Brain pericyte (primary cell): ENCODE data around the gene AFAP1.

Experiments
- DNase-seq: peaks from one replicate; pipeline ENCODE4 v3.0.0-alpha.2; 2012; ENCODE audit warnings: low read depth, low spot score

The AFAP1 gene

DNA sequence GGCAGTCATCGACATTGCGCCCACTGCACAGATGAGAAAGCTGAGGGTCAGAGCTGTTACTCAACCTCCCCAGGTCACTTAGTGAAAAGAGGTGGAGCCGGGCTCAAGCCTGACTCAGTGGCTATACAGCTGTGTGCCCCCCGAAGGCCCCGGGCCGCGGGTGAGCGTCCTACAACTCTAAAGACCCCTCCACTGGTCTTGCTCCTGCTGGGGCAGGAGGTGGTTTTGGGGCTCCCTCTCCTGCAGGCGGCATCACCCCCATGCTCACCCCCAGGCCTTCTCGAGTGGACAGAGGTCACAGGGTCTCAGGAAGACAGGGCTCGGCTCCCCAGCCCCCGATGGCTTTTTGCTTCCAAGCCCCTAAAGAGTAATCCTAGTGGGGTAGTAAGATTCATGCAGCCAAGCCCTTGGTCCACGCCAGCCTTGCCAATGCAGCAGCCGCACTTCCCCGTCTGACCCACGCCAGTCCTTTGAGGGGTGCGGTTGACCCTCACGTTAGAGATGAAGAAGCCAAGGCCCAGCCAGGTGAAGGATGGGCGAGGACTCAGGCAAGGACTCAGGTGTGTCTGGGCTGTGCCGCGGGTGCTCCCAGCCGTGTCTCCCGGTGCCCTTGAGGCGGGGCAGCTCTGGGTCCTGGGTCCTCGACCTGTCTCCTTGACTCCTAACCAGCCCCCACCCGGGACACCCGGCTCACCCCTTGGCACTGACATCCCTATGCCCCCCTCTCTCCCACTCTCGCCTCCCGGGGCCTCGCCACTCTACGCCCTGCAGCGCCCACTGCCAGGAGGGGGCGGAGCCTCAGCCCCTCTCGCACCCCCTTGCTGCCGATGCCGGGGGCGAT, 200.4 kb downstream of the AFAP1 start:
- no peak for DNase-seq

DNA sequence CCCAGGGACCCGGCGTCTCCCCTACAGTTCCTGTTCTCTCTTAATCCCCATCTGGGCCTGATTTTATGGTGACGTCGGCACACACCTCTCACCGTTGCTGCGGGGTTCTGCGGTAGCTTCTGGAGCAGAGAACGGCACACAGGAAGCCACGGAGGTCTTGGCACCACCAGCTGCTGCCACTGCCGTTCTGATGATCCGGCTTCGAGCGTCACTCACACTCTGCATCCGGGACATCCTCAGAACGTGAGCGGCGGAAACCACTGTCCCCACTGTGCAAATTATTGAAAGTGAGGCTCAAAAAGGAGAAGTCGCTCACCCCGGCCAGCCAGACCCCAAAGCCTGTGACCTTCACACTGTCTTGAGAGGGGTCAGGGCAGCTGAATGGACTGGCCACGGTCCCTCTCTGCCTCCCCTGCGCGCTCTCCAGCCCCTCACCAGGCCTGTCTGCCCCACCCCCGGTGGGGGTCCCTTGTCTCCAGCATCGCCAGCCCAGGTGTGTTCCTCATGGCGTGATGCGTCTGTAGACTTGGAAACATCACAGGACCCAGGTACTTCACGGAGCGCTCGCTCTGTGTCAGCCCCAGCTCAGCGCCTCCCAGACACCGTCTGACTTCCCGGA, 201.1 kb downstream of the AFAP1 start:
- DNase-seq: no peak

DNA sequence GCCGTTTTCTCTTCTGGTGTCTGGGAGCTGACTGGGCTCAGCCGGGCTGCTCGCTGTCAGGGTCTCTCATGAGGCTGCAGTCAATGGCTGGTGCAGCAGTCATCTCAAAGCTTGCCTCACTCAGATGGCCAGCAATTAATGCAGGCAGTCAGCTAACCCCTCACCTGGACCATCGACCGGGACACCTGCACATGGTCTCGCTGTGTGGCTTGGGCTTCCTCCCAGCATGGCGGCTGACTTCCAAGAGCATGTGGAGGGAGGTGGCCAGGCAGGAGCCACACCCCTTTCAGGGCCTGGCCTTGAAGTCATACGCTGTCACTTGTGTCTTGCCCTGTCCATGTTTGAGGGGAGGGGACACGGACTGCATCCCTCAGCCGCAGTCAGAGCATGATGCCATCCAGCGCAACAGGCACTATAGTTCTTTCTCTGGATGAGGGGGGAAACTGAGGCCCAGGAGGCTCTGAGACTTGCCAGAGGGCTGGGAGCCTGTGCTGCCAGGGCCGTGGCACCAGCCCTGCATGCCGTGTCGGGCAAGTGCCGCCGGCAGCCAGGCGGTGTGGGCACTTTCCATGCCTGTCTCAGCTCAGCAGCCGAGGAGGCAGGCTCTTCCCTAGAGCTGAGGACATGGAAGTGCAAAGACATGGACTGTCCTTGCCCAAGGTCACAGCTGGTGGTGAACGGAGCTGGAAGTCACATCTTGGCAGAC, 201.8 kb downstream of the AFAP1 start:
- no peak for DNase-seq

DNA sequence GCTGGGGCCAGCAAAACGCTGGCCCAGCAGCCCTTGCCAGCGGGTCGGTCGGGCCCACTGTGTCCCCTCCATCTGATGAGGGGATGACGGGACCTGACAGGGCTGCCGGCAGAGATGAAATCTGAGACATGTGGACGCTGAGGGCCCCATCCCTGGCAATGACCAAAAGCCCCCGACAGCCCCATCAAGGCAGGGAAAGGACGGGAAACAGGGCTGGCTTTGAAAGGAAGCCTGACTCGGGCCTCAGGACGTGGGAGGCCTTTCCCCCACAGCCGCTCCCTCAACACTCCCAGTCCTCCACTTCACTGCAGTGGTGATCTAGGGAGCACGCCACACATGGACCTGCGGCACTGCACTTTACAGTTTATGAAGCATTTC, 202.4 kb downstream of the AFAP1 start:
- DNase-seq: no peak

DNA sequence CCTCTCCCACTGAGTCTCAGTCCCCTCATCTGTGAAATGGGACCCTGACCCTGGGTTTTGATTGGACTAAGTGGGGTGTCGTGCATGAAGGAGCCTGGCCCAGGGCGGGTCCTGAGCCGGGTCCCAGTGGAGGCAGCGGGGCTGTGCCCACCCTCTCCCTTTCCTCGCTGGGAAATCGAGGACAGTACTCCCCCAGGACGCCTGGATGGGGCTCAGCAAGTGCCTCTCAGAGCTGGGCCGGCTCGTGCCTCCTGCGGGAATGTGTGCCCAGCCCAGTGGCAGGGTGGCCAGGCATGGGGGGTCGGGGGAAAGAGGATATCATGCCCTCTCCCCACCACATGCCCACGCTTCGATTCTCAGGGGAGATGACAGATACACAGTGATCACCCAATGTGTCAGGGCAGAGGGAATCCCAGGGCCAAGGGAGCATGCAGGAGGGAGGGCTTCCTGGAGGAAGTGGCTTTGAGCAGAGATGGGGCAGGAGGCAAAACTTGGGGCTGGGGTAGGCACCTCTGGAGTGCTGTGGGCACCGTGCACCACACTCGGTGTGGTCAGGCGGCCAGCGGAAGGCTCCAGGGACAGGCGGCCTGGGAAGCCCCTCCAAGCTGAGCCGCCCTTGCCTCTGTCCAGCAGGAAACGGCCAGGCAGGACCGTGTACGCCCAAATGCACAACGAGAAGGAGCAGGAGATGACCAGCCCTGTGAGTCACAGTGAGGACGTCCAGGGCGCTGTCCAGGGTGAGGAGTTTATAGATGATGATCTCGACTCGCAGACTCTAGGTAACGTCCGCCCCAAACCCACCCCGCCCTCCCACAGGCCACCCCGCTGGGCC, 203.0 kb downstream of the AFAP1 start:
- DNase-seq: no peak

DNA sequence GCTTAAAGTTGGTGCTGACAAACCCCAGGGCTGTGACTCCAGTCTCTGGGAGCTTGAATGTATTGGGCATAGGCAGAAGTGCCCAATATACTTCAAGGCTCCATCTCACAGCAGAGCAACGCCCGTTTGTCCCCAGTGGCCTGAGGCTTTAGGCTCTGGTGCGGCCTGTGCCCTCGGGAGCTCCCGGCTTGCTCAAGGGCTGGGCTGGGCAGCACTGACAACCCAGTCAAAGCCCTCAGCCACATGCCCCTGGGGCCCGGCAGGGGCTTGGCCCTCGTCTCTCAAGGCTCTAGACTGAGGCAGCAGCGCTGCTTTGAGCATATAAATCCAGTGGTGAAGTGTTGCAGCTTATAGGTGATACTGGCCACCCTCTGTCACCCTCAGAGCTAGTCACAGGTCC, 203.7 kb downstream of the AFAP1 start:
- no peak for DNase-seq

DNA sequence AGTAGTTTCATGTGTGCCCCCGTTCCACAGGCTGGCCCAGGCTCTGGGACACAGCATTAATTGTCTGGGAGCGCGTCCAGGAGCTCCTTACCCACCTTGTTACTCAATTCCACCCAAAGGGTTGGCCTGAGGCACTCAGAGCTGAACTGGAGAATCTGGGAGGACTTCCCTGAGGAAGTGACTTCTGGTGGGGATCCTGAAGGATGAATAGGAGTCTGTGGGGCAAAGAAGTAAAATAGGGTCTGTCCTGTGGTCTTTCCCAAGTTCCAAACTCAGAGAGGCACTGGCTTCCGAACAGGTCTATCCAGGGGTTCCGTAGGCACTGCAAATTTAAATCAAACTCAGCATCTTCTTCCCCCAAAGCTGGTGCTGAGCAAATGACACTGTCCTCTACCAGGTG, 204.3 kb downstream of the AFAP1 start:
- no peak for DNase-seq

DNA sequence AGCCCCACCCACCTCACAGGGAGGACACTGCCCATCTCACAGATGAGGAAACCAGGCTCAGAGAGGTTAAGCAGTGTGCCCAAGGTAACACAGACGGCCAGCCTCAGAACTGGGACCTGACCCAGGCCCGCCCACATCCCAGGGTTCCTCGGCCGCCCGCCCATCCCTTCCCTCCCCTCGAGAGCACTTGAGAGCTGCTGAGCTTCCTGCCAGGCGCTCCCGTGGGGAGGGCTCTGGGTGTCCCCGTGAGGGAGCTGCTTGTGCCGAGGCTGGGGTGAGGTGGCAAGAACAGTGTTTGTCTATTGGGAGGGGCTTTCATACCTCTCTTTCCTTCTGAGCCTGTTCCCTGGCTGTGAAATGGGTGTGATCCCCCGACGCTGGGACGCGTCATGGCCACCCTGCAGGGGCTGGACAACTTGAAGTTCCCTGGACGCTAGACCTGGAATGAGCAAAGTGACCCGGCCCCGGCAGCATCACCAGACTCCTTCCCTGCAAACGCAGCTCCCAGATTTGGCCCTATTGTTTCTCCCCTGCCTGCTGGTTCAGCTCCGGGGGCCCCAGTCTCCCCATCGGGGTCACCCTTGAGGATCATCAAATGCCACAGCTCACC, 204.9 kb downstream of the AFAP1 start:
- no peak for DNase-seq

DNA sequence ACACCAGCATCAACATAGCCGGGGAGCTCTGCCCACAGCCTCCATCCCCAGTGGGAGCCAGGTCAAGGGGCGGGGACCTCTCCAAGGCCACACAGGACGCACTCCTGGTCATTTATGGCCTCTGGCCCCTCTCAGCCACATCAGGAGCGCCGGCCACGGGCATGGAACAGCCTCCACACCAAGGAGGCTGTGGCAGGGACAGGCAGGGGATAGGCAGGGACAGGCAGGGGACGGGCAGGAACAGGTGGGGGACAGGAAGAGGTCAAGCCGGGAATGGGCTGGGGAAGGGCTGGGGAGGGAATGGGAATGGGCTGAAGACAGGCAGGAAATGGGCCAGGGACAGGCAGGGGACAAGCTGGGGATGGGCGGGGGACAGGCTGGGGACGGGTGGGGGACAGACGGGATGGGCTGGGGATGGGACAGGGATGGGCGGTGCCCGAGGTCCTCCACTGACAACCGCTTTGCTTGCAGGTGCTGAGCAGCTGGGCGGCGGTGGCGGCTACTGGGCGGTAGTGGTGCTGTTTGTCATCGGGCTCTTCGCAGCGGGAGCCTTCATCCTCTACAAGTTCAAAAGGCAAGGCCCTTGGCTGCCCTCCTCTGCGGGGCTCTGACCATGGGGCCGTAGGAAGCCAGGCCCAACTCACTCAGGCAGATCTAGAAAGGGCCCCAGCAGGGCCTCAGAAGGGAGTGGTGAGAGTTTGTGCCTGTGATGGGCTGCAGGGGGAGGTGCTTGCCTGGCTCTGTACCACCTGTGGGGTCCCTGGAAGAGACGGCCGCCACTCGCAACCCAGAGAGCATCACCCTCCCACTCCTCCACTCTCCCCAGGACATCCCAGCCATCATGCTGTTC, 205.6 kb downstream of the AFAP1 start:
- no peak for DNase-seq

DNA sequence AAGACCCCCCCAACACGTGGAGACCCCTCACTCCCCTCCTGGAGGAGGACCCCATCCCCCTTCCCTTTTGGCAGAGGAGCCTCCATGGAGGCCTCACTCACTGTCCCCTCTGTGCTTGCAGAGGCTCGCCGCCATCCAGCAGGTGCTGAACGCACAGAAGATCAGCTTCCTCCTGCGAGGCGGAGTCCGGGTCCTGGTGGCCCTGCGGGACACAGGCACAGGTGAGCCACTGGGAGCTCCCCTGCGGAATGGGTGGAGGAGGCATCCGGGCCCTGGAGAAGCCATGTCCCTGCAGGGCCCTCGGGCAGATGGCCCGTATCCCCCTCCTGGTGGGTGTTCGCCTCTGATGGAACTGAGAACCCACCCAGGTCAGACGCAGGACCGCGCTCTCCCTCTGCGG, 206.5 kb downstream of the AFAP1 start:
- no peak for DNase-seq

DNA sequence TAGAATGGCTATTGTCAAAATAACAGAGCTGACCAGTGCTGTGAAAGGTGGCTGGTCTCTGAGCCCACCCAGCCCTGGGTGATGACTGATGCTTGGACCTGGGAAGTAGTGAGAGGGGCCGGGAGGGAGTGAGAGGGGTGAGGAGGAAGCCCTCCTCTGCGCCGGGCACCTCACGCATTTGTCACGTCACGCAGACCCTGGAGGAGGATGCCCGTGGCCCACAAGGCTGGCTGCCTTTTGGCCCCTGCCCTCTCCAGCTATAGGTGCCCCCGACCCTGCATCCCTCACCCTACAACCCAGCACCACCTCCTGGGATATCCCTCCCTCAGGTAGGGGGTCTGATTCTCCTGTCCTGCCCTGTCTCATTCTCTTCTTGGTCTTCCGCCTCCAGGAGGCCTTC, 207.4 kb downstream of the AFAP1 start:
- DNase-seq: no peak

DNA sequence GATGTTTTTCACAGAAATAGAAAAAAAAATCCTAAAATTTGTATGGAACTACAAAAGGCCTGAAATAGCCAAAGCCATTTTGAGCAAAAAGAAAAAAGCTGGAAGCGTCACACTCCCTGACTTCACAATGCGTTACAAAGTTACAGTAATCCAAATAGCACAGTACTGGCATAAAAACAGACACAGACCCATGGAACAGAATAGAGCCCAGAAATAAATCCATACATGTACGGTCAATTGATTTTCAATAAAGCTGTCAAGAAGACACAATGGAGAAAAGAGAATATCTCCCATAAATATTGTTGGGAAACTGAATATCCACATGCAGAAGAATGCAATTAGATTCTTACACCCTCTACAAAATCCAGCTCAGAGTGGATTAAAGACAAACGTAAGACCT, 208.2 kb downstream of the AFAP1 start:
- no peak for DNase-seq

DNA sequence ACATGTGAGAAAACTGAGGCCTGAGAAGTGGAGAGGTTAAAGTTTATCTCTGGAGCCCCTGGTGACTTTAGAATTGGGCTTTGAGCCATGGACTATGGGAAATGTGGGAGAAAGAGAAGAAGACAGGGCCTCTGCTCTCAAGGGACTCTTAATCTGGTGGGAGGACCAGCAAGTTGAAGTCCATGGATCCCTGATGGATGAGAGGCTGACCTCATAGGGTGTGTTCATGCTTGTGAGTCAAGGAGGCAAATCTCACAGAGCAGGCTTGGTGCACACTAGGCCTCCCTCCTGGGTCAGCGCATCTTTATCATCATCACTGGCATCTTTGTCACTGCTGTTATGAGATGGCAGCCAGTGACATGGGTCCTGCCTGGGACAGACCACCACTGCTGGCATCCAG, 211.9 kb downstream of the AFAP1 start:
- DNase-seq: no peak

DNA sequence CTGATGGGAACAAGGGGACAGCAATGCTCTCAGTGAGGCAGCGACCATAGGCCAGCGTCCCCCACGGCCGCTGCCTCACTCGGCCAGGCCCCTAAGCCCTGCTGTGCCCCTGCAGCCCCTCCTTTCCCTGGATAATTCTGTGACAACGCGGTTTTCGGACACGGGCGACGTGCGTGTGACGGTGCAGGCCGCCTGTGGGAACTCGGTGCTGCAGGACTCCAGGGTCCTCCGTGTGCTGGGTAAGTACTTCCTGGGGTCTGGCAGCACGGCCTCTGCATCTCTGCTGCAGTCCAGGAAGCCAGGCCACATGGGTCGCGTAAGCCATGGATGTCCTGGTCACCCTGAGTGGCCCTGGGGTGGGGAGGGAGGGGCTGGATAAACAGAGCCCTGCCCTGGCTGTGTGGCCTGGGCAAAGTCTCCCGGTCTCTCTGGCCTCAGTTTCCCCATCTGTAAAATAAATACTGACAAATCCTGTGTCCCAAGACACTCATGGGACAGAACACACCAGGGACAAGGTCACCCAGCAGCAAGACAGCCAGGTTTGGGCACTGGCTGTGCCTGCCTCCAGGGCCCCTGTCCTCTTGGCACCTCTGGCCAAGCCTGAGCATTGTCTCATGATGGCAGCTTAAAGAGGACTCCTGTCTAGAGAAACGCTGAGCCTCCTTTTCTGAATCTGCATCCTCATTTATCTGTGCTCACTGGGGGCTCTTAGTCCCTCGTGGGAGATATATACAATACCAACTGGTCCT, 212.8 kb downstream of the AFAP1 start:
- no peak for DNase-seq

DNA sequence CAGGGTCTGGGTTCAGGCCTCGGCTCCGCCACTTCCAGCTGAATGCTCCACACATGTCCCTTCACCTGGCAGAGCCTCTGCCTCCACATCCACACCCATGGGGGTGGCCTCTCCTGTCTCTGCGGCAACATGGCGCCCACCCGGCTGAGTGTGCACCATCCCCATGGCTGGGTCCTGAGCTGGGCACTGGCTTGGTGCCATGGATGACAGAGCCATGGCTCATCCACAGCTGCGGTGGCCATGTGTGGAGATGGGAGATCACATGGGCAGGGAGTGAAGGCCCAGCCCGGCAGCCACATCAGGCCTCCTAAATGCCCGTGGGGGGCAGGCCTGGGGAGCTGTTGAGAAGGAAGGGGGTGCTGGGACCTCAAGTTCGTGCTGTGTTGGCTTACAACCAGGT, 213.7 kb downstream of the AFAP1 start:
- DNase-seq: no peak

DNA sequence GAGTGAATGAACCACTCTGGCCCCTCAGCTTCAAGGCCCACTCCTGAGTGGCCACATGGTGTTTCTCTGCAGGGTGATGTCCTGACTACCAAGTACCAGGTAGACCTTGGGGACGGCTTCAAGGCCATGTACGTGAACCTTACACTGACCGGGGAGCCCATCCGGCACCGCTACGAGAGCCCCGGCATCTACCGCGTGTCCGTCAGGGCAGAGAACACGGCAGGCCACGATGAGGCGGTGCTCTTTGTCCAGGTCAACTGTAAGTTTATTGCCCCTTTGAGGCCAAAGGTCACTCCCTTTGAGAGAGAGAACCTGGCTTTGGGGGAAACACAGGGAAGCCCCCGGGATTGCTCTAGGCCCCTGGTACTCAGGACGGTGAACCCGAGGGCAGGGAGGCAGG, 216.0 kb downstream of the AFAP1 start:
- no peak for DNase-seq

DNA sequence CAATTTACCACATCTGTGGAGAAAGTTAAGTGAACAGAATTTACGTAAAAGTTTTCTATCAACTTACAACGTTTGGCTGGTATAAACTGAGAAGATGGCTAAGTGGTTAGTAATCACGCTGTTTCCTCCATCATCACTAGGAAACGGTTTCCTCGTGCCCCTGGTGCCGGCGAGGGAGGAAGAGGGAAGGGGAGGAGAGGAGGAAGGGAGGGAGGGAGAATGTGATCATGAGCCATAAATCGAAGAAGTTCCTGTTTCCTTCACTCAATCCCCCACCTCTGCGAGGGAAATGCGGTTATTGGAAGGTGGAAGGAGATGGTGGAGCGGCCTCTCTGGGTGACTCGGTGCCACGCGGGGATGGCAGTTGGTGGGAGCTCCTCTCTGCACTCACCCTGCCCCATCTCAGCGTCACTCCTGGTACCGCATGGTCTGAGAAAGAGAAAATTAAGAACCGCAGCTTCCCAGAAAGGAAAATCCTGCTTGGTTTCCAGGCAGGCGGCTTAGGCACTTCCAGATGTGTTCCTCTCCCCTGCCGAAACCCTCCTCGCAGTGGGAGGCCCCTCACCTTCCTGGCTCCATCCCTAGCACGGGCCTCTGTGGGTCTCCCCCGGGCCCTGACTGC, 216.8 kb downstream of the AFAP1 start:
- DNase-seq: no peak

DNA sequence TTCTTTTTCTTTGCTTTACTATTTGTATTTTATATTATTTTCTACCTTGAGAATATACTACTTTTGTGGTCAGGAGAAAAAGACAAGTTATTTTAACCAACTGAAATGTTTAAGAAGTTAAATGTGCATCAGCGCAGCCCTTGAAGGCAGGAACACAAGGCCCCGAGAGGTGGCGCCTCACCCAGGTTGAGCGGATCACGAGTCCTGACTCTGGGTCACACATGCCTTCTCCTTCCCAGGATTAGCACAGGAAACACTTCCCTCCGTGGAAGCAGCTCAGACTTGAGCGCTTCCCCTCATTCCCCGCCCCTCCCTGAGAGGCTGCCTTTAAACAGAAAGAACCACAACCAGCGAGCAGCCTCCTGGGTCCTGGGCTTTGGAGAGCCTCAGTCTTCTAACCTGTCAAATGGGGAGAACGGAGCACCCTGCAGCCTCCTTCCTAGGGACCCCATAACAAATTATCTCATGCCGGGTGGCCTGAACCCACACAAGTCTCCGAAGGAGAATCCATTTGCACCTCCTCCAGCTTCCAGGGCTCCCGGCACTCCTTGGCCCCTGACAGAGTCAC, 217.6 kb downstream of the AFAP1 start:
- no peak for DNase-seq
